ENCODE results near the gene SCAF11. TPM values are rescaled to one million over a fixed set of nuclear protein-coding genes. Genes with fewer than 3 reads are reported as not detected.

Gene SCAF11
- total RNA-seq, 4 donors from 2014 or later: 124 to 145 (median 137) TPM

- Histone ChIP-seq H3K9me3 (no peaks in the 10 kb centered on the region), H3K27ac (no peak overlapping the region), H3K4me1 (no peaks in the 10 kb centered on the region), H3K27me3 (no peaks in the 10 kb centered on the region), H3K4me3 (no peak overlapping the region), H3K36me3 (peaks cover 0 to 55% of the 10 kb centered on the region in 2 donors)
- WGBS, 2 donors (ENCODE audit: low coverage in 1 of 2): 58 to 59% methylated on average over 2 of the region's 2 CpGs
- TF ChIP-seq EP300 (IDR thresholded peaks at IDR 0.05) (no peak), CTCF (IDR thresholded peaks at IDR 0.05) (no peak), POLR2AphosphoS5 (IDR thresholded peaks at IDR 0.05) (no peak), POLR2A (IDR thresholded peaks at IDR 0.05) (no peak)
- no peak for ATAC-seq
Measured at GRCh38 chr12:45890276-45890675, 100.1 kb downstream of the SCAF11 start.

- TF ChIP-seq POLR2A (IDR thresholded peaks at IDR 0.05): no peak
- Histone ChIP-seq H3K4me1 (no peaks in the 10 kb centered on the region), H3K36me3 (peaks cover 0 to 32% of the 10 kb centered on the region in 2 donors), H3K9me3 (no peaks in the 10 kb centered on the region), H3K27me3 (no peaks in the 10 kb centered on the region), H3K4me3 (no peak overlapping the region), H3K27ac (no peak overlapping the region)
- WGBS, 2 donors (ENCODE audit: low coverage in 1 of 2): 73% methylated on average over 5 of the region's 5 CpGs; no CpG with 5 or more reads in 1 of the 2 donors
- no peak for ATAC-seq
Measured at GRCh38 chr12:45887544-45887943, 102.8 kb downstream of the SCAF11 start.

- Histone ChIP-seq H3K4me1 (no peaks in the 10 kb centered on the region), H3K9me3 (no peaks in the 10 kb centered on the region), H3K27ac (no peak overlapping the region), H3K4me3 (no peak overlapping the region), H3K36me3 (peaks cover 0 to 26% of the 10 kb centered on the region in 2 donors), H3K27me3 (no peaks in the 10 kb centered on the region)
- 100% methylated on average over 1 of the region's 1 CpG; no CpG with 5 or more reads in 1 of the 2 donors for WGBS, 2 donors (ENCODE audit: low coverage in 1 of 2)
- TF ChIP-seq EP300 (IDR thresholded peaks at IDR 0.05): no peak
- no peak for TF ChIP-seq POLR2A (IDR thresholded peaks at IDR 0.05)
- TF ChIP-seq CTCF (IDR thresholded peaks at IDR 0.05): no peak
- TF ChIP-seq POLR2AphosphoS5 (IDR thresholded peaks at IDR 0.05): no peak
- no peak for ATAC-seq
Measured at GRCh38 chr12:45886685-45887084, 103.7 kb downstream of the SCAF11 start.

GRCh38 chr12:45883187-45883586 lies 107.2 kb downstream of the SCAF11 start:
- H3K4me3 ChIP-seq: no peak overlapping the region
- no peak for TF ChIP-seq POLR2A (IDR thresholded peaks at IDR 0.05)
- TF ChIP-seq EP300 (IDR thresholded peaks at IDR 0.05): no peak
- TF ChIP-seq CTCF (IDR thresholded peaks at IDR 0.05): no peak
- no peak for TF ChIP-seq POLR2AphosphoS5 (IDR thresholded peaks at IDR 0.05)
- H3K27me3 ChIP-seq: no peaks in the 10 kb centered on the region
- no peak for ATAC-seq
- peaks cover 0 to 35% of the 10 kb centered on the region in 2 donors for H3K36me3 ChIP-seq
- peaks cover 0 to 24% (median 0%) of the 10 kb centered on the region in 3 donors for H3K4me1 ChIP-seq
- 91 to 100% methylated on average over 1 of the region's 1 CpG for WGBS, 2 donors (ENCODE audit: low coverage in 1 of 2)
- H3K27ac ChIP-seq: no peak overlapping the region
- H3K9me3 ChIP-seq: no peaks in the 10 kb centered on the region

GRCh38 chr12:45880533-45880932 lies 109.8 kb downstream of the SCAF11 start:
- Histone ChIP-seq H3K4me1 (peaks cover 0 to 26% (median 0%) of the 10 kb centered on the region in 3 donors), H3K27ac (no peak overlapping the region), H3K4me3 (no peak overlapping the region), H3K36me3 (peaks cover 0 to 33% of the 10 kb centered on the region in 2 donors), H3K9me3 (no peaks in the 10 kb centered on the region), H3K27me3 (no peaks in the 10 kb centered on the region)
- WGBS, 2 donors (ENCODE audit: low coverage in 1 of 2): 76% methylated on average over 2 of the region's 2 CpGs; no CpG with 5 or more reads in 1 of the 2 donors
- TF ChIP-seq POLR2AphosphoS5 (IDR thresholded peaks at IDR 0.05): no peak
- no peak for TF ChIP-seq CTCF (IDR thresholded peaks at IDR 0.05)
- TF ChIP-seq EP300 (IDR thresholded peaks at IDR 0.05): no peak
- no peak for TF ChIP-seq POLR2A (IDR thresholded peaks at IDR 0.05)
- no peak for ATAC-seq
